Breast epithelium (tissue), 4 donors: ENCODE data around the gene FNDC3B. TPM values are rescaled to one million over a fixed set of nuclear protein-coding genes. Genes with fewer than 3 reads are reported as not detected.

ENCODE experiments used
- DNase-seq, 2 donors: peaks; one replicate each; pipeline ENCODE4 v3.0.0-alpha.2; 2019; ENCODE audit warnings: low spot score in 2 of 2
- H3K27ac ChIP-seq, 2 donors: fragments of 200-600 bp; sonication (generic) in 1 of 2; one replicate each; pipeline ENCODE4 v1.5.1; 2016 to 2019; ENCODE audit warnings: mild to moderate bottlenecking in 1 of 2
- H3K27me3 ChIP-seq, 2 donors: fragments of 200-600 bp; sonication (generic) in 1 of 2; one replicate each; pipeline versions ENCODE4 v1.5.1 to v1.6.0; 2017 to 2019; ENCODE audit warnings: control low read depth in 1 of 2, mild to moderate bottlenecking in 1 of 2
- H3K36me3 ChIP-seq: fragments of 200-600 bp; one replicate; pipeline ENCODE4 v1.5.1; 2019
- H3K4me1 ChIP-seq, 2 donors: fragments of 200-600 bp; sonication (generic); one replicate each; pipeline ENCODE4 v1.5.1; 2016 to 2019; ENCODE audit warnings: control low read depth in 1 of 2
- H3K4me3 ChIP-seq, 3 donors: fragments of 200-600 bp; sonication (generic); 1 replicate in 2 of 3; 2 replicates in 1 of 3; pipeline ENCODE4 v1.5.1; 2016 to 2019; ENCODE audit warnings: mild to moderate bottlenecking in 3 of 3, moderate library complexity in 2 of 3
- H3K9me3 ChIP-seq, 2 donors: fragments of 200-600 bp; sonication (generic) in 1 of 2; one replicate each; pipeline ENCODE4 v1.5.1; 2016 to 2019; ENCODE audit warnings: control low read depth in 1 of 2
- CTCF ChIP-seq, 3 donors: fragments of 450-650 bp; IDR thresholded peaks; one replicate each; pipeline ENCODE4 v1.5.1; 2016 to 2017; ENCODE audit warnings: antibody characterized with exemption in 3 of 3, mild to moderate bottlenecking in 3 of 3, moderate library complexity in 3 of 3
- POLR2A ChIP-seq: fragments of 450-650 bp; IDR thresholded peaks from one replicate; pipeline ENCODE4 v1.6.1; 2016; ENCODE audit warnings: antibody characterized with exemption, mild to moderate bottlenecking, moderate library complexity
- POLR2AphosphoS5 ChIP-seq, 3 donors: sonication (generic); formaldehyde crosslinking; IDR thresholded peaks; one replicate each; pipeline ENCODE4 v1.6.1; 2017; ENCODE audit warnings: antibody characterized with exemption in 3 of 3
- intact Hi-C: fragments of 100-400 bp; cut with DNase I; formaldehyde crosslinking; loops from one replicate; pipeline ENCODE4 v1.15.1; 2023; ENCODE audit warnings: low total_unique reads
- total RNA-seq, 3 donors: library from RNA; depleted of rRNA; stranded (reverse); fragments of >200 nt; gene quantifications; one replicate each; pipeline ENCODE4 v1.1.0, GENCODE V29; 2016

FNDC3B gene
- total RNA-seq, 3 donors from 2014 or later, result 131 to 172 (median 149) TPM

- no peak overlapping the region for H3K4me3 ChIP-seq
- H3K27me3 ChIP-seq, result no peaks in the 10 kb centered on the region
- no peaks in the 10 kb centered on the region for H3K36me3 ChIP-seq
- DNase-seq, result no peak
- intact Hi-C loops, result no loop called here
- TF ChIP-seq POLR2A (no peak), POLR2AphosphoS5 (IDR thresholded peaks at IDR 0.05) (no peak), CTCF (IDR thresholded peaks at IDR 0.05) (no peak)
- no peaks in the 10 kb centered on the region for H3K4me1 ChIP-seq
- H3K27ac ChIP-seq, result no peak overlapping the region
- H3K9me3 ChIP-seq, result no peaks in the 10 kb centered on the region
These were observed 29.6 kb upstream of the FNDC3B start for GRCh38 chr3:172009803-172010202.

GRCh38 chr3:172012775-172013174 is 26.6 kb upstream of the FNDC3B start:
- no peak overlapping the region for H3K4me3 ChIP-seq
- no peaks in the 10 kb centered on the region for H3K4me1 ChIP-seq
- no peaks in the 10 kb centered on the region for H3K9me3 ChIP-seq
- no peak for DNase-seq
- H3K27ac ChIP-seq, result no peak overlapping the region
- TF ChIP-seq POLR2AphosphoS5 (IDR thresholded peaks at IDR 0.05), result no peak
- TF ChIP-seq CTCF (IDR thresholded peaks at IDR 0.05), result no peak
- no peak for TF ChIP-seq POLR2A
- no peaks in the 10 kb centered on the region for H3K36me3 ChIP-seq
- no peaks in the 10 kb centered on the region for H3K27me3 ChIP-seq
- intact Hi-C loops, result no loop called here

- no peaks in the 10 kb centered on the region for H3K27me3 ChIP-seq
- H3K4me3 ChIP-seq, result no peak overlapping the region
- TF ChIP-seq CTCF (IDR thresholded peaks at IDR 0.05) (no peak), POLR2AphosphoS5 (IDR thresholded peaks at IDR 0.05) (no peak), POLR2A (no peak)
- intact Hi-C loops, result no loop called here
- H3K36me3 ChIP-seq, result no peaks in the 10 kb centered on the region
- no peak for DNase-seq
- H3K27ac ChIP-seq, result no peak overlapping the region
- H3K4me1 ChIP-seq, result no peaks in the 10 kb centered on the region
- H3K9me3 ChIP-seq, result no peaks in the 10 kb centered on the region
These were observed 25.2 kb upstream of the FNDC3B start for GRCh38 chr3:172014145-172014544.

GRCh38 chr3:172018364-172018763 is 21.0 kb upstream of the FNDC3B start:
- Histone ChIP-seq H3K36me3 (no peaks in the 10 kb centered on the region), H3K4me3 (no peak overlapping the region), H3K9me3 (no peaks in the 10 kb centered on the region), H3K27ac (no peak overlapping the region), H3K27me3 (no peaks in the 10 kb centered on the region), H3K4me1 (no peaks in the 10 kb centered on the region)
- TF ChIP-seq POLR2AphosphoS5 (IDR thresholded peaks at IDR 0.05), result no peak
- TF ChIP-seq CTCF (IDR thresholded peaks at IDR 0.05), result no peak
- TF ChIP-seq POLR2A, result no peak
- DNase-seq, result no peak
- intact Hi-C loops, result no loop called here

GRCh38 chr3:172020763-172021162 is 18.6 kb upstream of the FNDC3B start:
- Histone ChIP-seq H3K4me1 (no peaks in the 10 kb centered on the region), H3K9me3 (no peaks in the 10 kb centered on the region), H3K27ac (no peak overlapping the region), H3K4me3 (no peak overlapping the region), H3K36me3 (no peaks in the 10 kb centered on the region), H3K27me3 (no peaks in the 10 kb centered on the region)
- intact Hi-C loops, result no loop called here
- no peak for DNase-seq
- TF ChIP-seq CTCF (IDR thresholded peaks at IDR 0.05), result no peak
- TF ChIP-seq POLR2AphosphoS5 (IDR thresholded peaks at IDR 0.05), result no peak
